ENCODE data around the gene TGFBR3L. TPM values are rescaled to one million over a fixed set of nuclear protein-coding genes. Genes with fewer than 3 reads are reported as not detected.
"Not testable (repeated sequence)": the region's sequence is repeated elsewhere in the genome, so short reads cannot be mapped to it uniquely, and the experiment has no call there.

Gene TGFBR3L
- total and polyA plus RNA-seq, 10 of the 15 experiments (the other 5 are each of a cell fraction or from before 2014, with no cell fraction given): 0.20 to 0.23 TPM; not detected in 8

DNA sequence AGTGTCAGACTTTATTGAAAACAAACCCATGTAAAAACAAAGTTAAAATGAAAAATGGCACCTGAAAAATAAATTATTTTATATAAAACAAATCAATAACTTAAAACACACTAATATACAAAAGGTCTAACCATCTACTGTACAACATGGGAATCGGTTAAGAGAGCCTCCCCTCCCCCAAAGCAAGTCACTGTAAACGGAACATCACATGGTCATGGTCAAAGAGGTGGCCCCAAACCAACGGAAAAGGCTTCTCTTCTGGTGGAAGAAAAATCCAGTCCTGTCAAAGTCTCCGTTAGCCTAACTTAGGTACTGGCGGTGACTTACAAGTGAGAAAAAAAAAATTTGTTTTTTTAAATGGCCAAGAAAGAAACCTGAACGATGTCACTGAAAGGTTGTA is 44.6 kb downstream of the TGFBR3L start:
- no peak for TF ChIP-seq ZNF592 (IDR thresholded peaks at IDR 0.05)
- no peak for TF ChIP-seq SUPT20H (IDR thresholded peaks at IDR 0.05; ENCODE audit: borderline replicate concordance, control insufficient read depth, low read depth, low read length)
- TF ChIP-seq RB1 (IDR thresholded peaks at IDR 0.05; ENCODE audit: borderline replicate concordance): no peak
- H3K27me3 ChIP-seq (replicated peaks in 1 of 2; ENCODE audit: control insufficient read depth in 2 of 2, insufficient read depth in 2 of 2, low read length in 1 of 2): no peaks in the 10 kb centered on the region
- no peaks in the 10 kb centered on the region for H3K9me3 ChIP-seq (replicated peaks; ENCODE audit: control insufficient read depth, insufficient read depth, low read length)
- H2AFZ ChIP-seq (ENCODE audit: control insufficient read depth, low read depth, low read length): no peak overlapping the region
- POLR2A ChIA-PET: interaction anchor here (0.6 kb wide), 1 partner anchor 10 kb away, joined by 3 read pairs; no protein-coding TSS in a partner anchor
- RAD21 ChIA-PET (ENCODE audit: unreplicated experiment): no interaction called here
- WGBS (ENCODE audit: insufficient coverage, insufficient replicate concordance, low lambda C conversion rate, missing lambda C conversion rate): 90% methylated on average over 6 of the region's 6 CpGs
- in situ Hi-C loops (cut with MboI): no loop called here
- no peaks in the 10 kb centered on the region for H4K20me1 ChIP-seq (ENCODE audit: control insufficient read depth, insufficient read depth)
- intact Hi-C loops (cut with micrococcal nuclease; ENCODE audit: unreplicated experiment): no loop called here
- no peaks in the 10 kb centered on the region for H3K79me2 ChIP-seq (ENCODE audit: control insufficient read depth, insufficient read depth, low read length)
- no peak for ATAC-seq
- SMC1A ChIA-PET (ENCODE audit: uncharacterized antibody, unreplicated experiment): no interaction called here
- FAIRE-seq: no peak
- H3K36me3 ChIP-seq (ENCODE audit: control insufficient read depth in 2 of 2, insufficient read depth in 2 of 2, low read length in 1 of 2): peaks cover 10 to 12% of the 10 kb centered on the region in 2 experiments; a peak in 3 of 4 replicates
- H3K9ac ChIP-seq (ENCODE audit: control insufficient read depth, insufficient read depth, low read length): no peak overlapping the region
- H3K4me3 ChIP-seq: no peak overlapping the region
- no peak overlapping the region for H3K4me2 ChIP-seq (ENCODE audit: control insufficient read depth, insufficient read depth)
- no peaks in the 10 kb centered on the region for H3K4me1 ChIP-seq (ENCODE audit: control insufficient read depth, insufficient read depth, low read length)
- BruUV-seq (replicated peaks): no TSS peak
- no peak for DNase-seq (ENCODE audit: low read depth, low spot score)
- CTCF ChIA-PET: interaction anchor here (0.9 to 3.3 kb wide), 4 partner anchors 8 to 43 kb away, joined by 3 to 16 read pairs (median 4); partner anchors contain the start of gene TIMM44
- no peak overlapping the region for H3K27ac ChIP-seq (ENCODE audit: control insufficient read depth, insufficient read depth)

- intact Hi-C loops (cut with micrococcal nuclease; ENCODE audit: unreplicated experiment); H3K9ac ChIP-seq (ENCODE audit: control insufficient read depth, insufficient read depth, low read length); BruUV-seq (replicated peaks); POLR2A ChIA-PET; DNase-seq (ENCODE audit: low read depth, low spot score); H3K4me1 ChIP-seq (ENCODE audit: control insufficient read depth, insufficient read depth, low read length); H3K4me3 ChIP-seq; SMC1A ChIA-PET (ENCODE audit: uncharacterized antibody, unreplicated experiment); H2AFZ ChIP-seq (ENCODE audit: control insufficient read depth, low read depth, low read length); H3K79me2 ChIP-seq (ENCODE audit: control insufficient read depth, insufficient read depth, low read length); FAIRE-seq; H3K27me3 ChIP-seq (replicated peaks in 1 of 2; ENCODE audit: control insufficient read depth in 2 of 2, insufficient read depth in 2 of 2, low read length in 1 of 2); H3K4me2 ChIP-seq (ENCODE audit: control insufficient read depth, insufficient read depth); RAD21 ChIA-PET (ENCODE audit: unreplicated experiment); ATAC-seq; H3K27ac ChIP-seq (ENCODE audit: control insufficient read depth, insufficient read depth); H4K20me1 ChIP-seq (ENCODE audit: control insufficient read depth, insufficient read depth); in situ Hi-C loops (cut with MboI); H3K9me3 ChIP-seq (replicated peaks; ENCODE audit: control insufficient read depth, insufficient read depth, low read length): not testable (repeated sequence)
- WGBS (ENCODE audit: insufficient coverage, insufficient replicate concordance, low lambda C conversion rate, missing lambda C conversion rate): 96% methylated on average over 4 of the region's 4 CpGs
- CTCF ChIA-PET: interaction anchor here (3.3 kb wide), 1 partner anchor 17 kb away, joined by 16 read pairs; the partner anchor contains the start of gene TIMM44
- H3K36me3 ChIP-seq (ENCODE audit: control insufficient read depth in 2 of 2, insufficient read depth in 2 of 2, low read length in 1 of 2): peaks cover 13 to 17% of the 10 kb centered on the region in 2 experiments; a peak in 3 of 4 replicates
Observed at GRCh38 chr19:7961082-7961481, 46.5 kb downstream of the TGFBR3L start.

All from GM12878 (cell line).